Brain pericyte (primary cell): ENCODE measurements around the gene NFATC4.
"Not testable (repeated sequence)": the region's sequence is repeated elsewhere in the genome, so short reads cannot be mapped to it uniquely, and the experiment has no call there.

Experiments used
- DNase-seq: peaks from one replicate; pipeline ENCODE4 v3.0.0-alpha.2; 2012; ENCODE audit warnings: low read depth, low spot score

The NFATC4 gene

DNA sequence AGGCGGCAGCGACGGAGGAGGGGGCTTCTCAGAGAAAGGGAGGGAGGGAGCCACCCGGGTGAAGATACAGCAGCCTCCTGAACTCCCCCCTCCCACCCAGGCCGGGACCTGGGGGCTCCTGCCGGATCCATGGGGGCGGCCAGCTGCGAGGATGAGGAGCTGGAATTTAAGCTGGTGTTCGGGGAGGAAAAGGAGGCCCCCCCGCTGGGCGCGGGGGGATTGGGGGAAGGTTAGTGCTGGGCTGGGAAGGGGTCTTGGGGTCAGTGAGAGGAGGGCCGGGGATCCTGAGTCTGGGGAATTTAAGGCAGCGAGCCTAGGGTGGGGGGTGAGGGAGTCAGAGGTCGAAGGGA is 203 bp downstream of the NFATC4 start:
- DNase-seq, result no peak

DNA sequence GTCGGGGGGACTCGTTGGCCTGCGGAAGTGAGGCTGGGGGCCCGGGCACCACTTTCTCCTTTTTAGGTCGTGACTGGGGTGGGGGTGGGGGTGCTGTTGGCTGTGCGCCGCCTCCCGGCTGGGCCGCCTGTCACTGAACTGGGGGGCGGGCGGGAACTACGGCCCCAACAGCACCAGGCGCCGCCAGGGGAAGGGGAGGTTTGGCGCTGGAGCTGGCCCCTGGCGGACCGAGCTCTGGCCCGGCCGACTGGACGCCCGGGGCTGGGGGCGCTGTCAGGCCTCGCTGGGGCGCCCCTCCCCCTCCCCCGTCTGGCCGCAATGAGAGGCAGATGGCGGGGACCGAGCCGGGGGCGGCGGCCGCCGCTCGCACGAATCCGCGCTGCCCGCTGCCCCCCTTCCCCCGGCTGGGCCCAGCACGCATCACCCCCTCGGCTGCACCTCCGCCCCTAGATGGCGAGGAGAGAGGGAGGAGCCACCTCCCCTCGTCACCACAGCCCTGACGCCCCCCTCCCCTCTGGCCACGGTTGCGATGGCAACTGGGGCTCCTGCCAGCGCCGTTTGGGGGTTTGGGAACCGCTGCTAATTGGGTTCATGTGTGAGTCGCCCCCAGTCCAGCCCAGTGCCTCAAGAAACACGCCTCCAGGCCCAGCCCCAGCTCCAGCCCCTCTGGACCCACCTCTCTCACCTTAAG is 723 bp downstream of the NFATC4 start:
- peak; percentile 38 for DNase-seq

DNA sequence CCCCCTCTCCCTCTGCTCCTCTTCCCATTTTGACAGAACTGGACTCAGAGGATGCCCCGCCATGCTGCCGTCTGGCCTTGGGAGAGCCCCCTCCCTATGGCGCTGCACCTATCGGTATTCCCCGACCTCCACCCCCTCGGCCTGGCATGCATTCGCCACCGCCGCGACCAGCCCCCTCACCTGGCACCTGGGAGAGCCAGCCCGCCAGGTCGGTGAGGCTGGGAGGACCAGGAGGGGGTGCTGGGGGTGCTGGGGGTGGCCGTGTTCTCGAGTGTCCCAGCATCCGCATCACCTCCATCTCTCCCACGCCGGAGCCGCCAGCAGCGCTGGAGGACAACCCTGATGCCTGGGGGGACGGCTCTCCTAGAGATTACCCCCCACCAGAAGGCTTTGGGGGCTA is 1.5 kb downstream of the NFATC4 start:
- no peak for DNase-seq

GRCh38 chr14:24369907-24370687 is 2.1 kb downstream of the NFATC4 start:
- no peak for DNase-seq

GRCh38 chr14:24370748-24371147 is 2.8 kb downstream of the NFATC4 start:
- DNase-seq, result no peak

DNA sequence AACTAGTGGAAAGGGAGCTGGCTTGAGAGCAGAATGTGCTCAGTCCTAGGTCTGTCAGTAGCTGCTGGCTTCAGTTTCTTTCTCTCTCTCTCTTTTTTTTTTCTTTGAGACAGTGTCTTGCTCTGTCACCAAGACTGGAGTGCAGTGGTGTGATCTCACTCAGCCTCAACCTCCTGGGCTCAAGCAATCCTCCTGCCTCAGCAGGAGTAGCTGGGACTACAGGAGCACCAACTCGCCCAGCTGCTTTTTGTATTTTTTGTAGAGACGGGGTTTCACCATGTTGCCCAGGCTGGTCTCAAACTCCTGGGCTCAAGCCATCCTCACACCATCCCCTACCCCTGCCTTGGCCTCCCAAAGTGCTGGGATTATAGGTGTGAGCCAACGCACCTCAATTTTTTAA is 3.6 kb downstream of the NFATC4 start:
- DNase-seq, result not testable (repeated sequence)

GRCh38 chr14:24372701-24373416 is 4.9 kb downstream of the NFATC4 start:
- DNase-seq, result peak; percentile 41

DNA sequence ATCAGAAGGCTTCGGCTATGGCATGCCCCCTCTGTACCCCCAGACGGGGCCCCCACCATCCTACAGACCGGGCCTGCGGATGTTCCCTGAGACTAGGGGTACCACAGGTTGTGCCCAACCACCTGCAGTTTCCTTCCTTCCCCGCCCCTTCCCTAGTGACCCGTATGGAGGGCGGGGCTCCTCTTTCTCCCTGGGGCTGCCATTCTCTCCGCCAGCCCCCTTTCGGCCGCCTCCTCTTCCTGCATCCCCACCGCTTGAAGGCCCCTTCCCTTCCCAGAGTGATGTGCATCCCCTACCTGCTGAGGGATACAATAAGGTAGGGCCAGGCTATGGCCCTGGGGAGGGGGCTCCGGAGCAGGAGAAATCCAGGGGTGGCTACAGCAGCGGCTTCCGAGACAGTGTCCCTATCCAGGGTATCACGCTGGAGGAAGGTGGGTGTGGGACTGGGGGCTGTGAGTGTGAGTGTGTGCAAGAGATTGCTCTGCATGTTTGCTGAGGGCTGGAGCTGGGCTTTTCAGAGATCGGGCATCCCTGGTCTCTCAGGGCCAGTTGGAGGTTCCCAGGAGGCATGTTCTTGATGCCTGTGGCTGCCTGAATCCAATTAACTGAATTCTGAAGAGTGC is 8.6 kb downstream of the NFATC4 start:
- DNase-seq, result no peak

GRCh38 chr14:24377126-24377525 is 9.1 kb downstream of the NFATC4 start:
- no peak for DNase-seq

GRCh38 chr14:24377657-24378056 is 9.7 kb downstream of the NFATC4 start:
- DNase-seq, result no peak

DNA sequence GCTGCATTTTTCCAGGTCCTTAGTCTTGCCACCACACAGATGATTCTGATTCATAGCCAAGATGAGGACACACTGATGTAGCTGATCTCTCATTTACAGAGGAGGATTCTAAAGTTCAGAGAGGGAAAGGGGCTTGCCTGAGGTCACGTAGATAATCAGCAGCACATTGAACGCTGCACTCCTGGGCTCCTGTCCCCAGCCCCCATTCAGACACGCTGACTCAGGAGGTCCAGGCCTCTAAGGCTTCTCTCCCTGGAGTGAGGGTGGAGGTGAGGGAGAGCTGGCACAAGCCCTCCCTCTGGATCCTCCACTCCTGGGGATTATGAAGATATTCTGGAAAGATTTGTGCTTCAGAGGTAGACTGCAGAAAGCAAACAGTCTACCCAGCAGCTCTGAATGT is 10.3 kb downstream of the NFATC4 start:
- DNase-seq, result no peak

DNA sequence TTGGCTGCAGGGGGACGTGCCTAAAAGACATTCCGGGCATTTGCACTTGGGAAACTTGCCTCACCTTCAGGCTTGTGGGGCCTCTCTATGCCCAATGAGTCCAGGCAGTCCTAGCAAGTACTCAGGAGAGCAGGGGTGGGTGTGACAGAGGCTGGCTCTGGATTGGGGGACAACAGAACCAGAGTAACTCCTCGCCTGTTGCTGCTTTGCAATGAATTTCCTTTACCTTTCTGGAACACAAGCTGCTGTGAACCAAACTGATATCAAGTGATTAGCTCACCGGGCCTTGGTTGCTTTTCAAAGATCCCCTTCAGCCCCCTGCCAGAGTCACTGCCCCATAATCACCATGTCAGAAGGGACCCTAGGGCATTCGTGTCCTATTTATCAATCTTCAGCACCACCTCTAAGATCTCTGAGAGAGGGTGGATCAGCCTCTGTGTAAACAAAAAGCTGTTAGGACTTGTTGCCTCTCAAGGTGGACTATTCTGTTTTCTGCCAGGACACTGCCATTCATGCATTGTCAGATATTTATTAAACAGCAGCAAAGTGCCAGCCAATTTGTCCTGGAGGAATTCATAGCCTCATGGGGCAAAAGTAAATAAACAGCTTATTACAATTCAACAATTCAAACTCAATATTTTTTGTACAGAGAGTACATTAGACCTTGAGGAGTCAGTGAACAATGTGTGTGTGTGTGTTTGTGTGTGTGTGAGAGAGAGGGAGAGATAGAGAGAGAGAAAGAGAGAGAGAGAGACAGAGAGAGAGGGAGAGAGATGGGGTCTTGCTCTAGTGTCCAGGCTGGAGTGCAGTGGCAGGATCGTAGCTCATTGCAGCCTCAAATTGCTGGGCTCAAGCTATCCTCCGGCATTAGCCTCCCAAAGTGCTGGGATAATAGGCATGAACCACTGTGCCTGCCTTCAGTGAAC is 11.3 kb downstream of the NFATC4 start:
- no peak for DNase-seq

- DNase-seq, result no peak
These were observed 12.1 kb downstream of the NFATC4 start for GRCh38 chr14:24379907-24380730.

GRCh38 chr14:24381363-24382063 is 13.5 kb downstream of the NFATC4 start:
- DNase-seq, result no peak

- no peak for DNase-seq
These were observed 14.0 kb downstream of the NFATC4 start for GRCh38 chr14:24382064-24382371.

- no peak for DNase-seq
These were observed 16.2 kb downstream of the NFATC4 start for GRCh38 chr14:24384169-24384568.

DNA sequence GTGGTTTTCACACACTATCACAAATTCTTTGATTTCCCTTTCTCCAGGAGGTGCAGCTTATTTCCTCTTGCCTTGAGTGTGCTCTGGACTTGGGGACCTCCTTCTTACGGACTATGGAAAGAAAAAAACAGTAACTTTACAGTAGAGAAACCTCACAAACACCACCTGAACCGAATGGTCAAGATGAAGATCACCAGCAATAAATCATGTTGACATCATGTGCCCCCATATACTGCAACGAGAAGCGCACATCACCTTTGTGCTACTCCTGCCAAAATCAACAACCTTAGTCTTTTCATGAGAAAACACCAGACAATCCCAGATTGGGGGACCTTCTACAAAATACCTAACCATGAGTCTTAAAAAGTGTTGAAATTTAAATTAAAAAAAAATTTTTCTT is 17.5 kb downstream of the NFATC4 start:
- no peak for DNase-seq

- DNase-seq, result no peak
These were observed 19.0 kb downstream of the NFATC4 start for GRCh38 chr14:24387009-24387345.

GRCh38 chr14:24387579-24387978 is 19.6 kb downstream of the NFATC4 start:
- not testable (repeated sequence) for DNase-seq
